Lower leg skin (tissue), 4 donors: ENCODE measurements around the gene ANKRD35. TPM values are rescaled to one million over a fixed set of nuclear protein-coding genes. Genes with fewer than 3 reads are reported as not detected.

Experiments used
- DNase-seq, 2 donors: peaks; one replicate each; pipeline ENCODE4 v3.0.0-alpha.2; 2019; ENCODE audit warnings: low spot score in 2 of 2
- H3K4me3 ChIP-seq: fragments of 200-600 bp; sonication (generic); 2 replicates; pipeline ENCODE4 v1.5.1; 2017; ENCODE audit warnings: mild to moderate bottlenecking, low read depth; ENCODE audit not compliant: poor library complexity, severe bottlenecking
- POLR2A ChIP-seq, 2 donors: fragments of 450-650 bp; IDR thresholded peaks; one replicate each; pipeline ENCODE4 v1.6.1; 2016 to 2017; ENCODE audit warnings: antibody characterized with exemption in 2 of 2, mild to moderate bottlenecking in 1 of 2, moderate library complexity in 1 of 2
- WGBS, 2 donors: methylation state at CpG; one replicate each; pipeline ENCODE4 v1.1.5; 2018; 5-methylcytosine and 5-hydroxymethylcytosine counted together
- intact Hi-C: fragments of 100-400 bp; cut with DNase I; formaldehyde crosslinking; loops from one replicate; pipeline ENCODE4 v1.15.0; 2023; ENCODE audit warnings: low total_unique reads
- total RNA-seq, 4 donors: library from RNA; depleted of rRNA; stranded (reverse); fragments of >200 nt; gene quantifications; one replicate each; pipeline ENCODE4 v1.1.0, GENCODE V29; 2016
- TF ChIP-seq, protein P1 (sequence below), 3 donors: fragments of 450-650 bp; IDR thresholded peaks; one replicate each; pipeline ENCODE4 v1.5.1; 2016; ENCODE audit warnings: antibody characterized with exemption in 3 of 3, mild to moderate bottlenecking in 3 of 3, moderate library complexity in 2 of 3

ANKRD35 gene
- total RNA-seq, 4 donors from 2014 or later = 32.2 to 68.6 (median 48.4) TPM

GRCh38 chr1:145857170-145857569 lies 28.5 kb downstream of the ANKRD35 start:
- DNase-seq = no peak
- 71 to 91% methylated on average over 4 of the region's 4 CpGs for WGBS, 2 donors
- no peak overlapping the region for H3K4me3 ChIP-seq
- TF ChIP-seq, protein P1, sequence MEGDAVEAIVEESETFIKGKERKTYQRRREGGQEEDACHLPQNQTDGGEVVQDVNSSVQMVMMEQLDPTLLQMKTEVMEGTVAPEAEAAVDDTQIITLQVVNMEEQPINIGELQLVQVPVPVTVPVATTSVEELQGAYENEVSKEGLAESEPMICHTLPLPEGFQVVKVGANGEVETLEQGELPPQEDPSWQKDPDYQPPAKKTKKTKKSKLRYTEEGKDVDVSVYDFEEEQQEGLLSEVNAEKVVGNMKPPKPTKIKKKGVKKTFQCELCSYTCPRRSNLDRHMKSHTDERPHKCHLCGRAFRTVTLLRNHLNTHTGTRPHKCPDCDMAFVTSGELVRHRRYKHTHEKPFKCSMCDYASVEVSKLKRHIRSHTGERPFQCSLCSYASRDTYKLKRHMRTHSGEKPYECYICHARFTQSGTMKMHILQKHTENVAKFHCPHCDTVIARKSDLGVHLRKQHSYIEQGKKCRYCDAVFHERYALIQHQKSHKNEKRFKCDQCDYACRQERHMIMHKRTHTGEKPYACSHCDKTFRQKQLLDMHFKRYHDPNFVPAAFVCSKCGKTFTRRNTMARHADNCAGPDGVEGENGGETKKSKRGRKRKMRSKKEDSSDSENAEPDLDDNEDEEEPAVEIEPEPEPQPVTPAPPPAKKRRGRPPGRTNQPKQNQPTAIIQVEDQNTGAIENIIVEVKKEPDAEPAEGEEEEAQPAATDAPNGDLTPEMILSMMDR (IDR thresholded peaks at IDR 0.05) = no peak
- no peak for TF ChIP-seq POLR2A (IDR thresholded peaks at IDR 0.05)
- intact Hi-C loops = no loop called here

DNA sequence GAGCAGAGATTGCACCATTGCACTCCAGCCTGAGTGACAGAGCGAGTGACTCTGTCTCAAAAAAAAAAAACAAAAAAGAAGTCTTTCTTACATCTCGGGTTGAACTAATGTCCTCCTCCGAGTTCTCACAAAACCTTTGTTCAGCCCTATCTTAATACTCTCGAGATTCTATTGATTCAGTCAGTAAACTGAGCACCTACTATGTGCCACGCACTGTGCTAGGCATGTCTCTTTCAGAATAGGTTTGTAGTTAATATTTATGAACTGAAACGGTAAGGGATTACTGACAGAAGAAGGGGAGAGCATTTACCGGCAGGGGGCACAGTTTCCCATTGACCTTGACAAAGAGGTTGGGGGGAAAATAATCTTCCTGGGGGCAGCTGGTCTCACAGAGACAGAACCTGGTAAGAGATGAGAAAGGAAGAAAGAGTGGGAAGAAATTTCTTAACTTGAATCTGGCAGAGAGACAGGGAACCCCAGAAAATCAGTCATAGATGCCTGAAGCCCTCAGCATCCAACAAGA lies 30.2 kb downstream of the ANKRD35 start:
- whole genome bisulfite sequencing, 2 donors = 85 to 90% methylated on average over 7 of the region's 7 CpGs
- TF ChIP-seq POLR2A (IDR thresholded peaks at IDR 0.05) = no peak
- TF ChIP-seq, protein P1 (IDR thresholded peaks at IDR 0.05) = no peak
- intact Hi-C loops = no loop called here
- DNase-seq = no peak
- H3K4me3 ChIP-seq = no peak overlapping the region

DNA sequence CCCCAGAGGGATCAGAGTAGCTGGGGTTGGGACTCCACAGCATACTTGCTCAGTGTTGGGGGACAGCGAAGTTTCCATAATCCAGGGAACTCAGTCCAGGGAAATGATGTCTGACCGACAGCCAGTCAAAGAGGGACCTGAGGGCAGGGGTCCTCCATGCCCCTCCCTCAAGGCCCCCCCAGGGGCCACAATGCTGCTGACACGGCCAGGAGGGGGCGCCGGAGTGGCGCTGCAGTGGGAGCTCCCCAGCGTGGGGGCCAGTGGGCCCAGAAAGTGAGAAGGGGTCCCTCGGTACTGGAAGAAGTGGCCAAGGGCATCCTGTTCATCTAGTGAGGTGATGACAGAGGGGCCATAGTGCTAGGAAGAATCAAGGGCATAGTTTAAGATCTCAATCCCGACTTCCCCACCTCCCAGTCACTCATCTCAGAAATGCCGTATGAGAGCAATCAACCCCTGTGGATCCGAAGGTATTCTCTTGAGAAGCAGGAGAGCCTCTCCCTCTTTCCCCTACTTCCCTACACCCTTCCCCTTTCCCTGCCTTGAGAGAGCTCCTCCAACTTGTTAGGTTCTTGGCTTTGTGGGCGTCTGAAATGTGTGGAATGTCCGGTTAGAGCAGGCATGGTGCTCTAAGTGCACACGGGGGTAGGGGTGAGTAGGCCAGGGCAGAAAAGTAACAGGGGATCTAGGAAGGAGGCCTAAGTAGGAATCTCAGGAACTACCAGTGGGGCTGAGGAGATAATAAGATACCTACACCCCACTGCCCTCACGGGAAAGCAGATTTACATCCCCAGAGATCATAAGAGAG lies 36.1 kb downstream of the ANKRD35 start:
- intact Hi-C loops = loop anchor here (5.0 kb wide), 2 partner anchors 58 to 163 kb away; no protein-coding TSS in a partner anchor

GRCh38 chr1:145847827-145848226 lies 37.8 kb downstream of the ANKRD35 start:
- intact Hi-C loops = loop anchor here (5.0 kb wide), 2 partner anchors 59 to 164 kb away; no protein-coding TSS in a partner anchor
- no peak for DNase-seq
- TF ChIP-seq, protein P1 (IDR thresholded peaks at IDR 0.05) = no peak
- no peak for TF ChIP-seq POLR2A (IDR thresholded peaks at IDR 0.05)
- H3K4me3 ChIP-seq = no peak overlapping the region
- 75 to 79% methylated on average over 3 of the region's 3 CpGs for WGBS, 2 donors

More for the DNA sequence above, 36.1 kb downstream of the ANKRD35 start:
- WGBS, 2 donors = 78 to 79% methylated on average over 14 to 15 of the region's 15 CpGs
- H3K4me3 ChIP-seq = no peak overlapping the region
- no peak for TF ChIP-seq POLR2A (IDR thresholded peaks at IDR 0.05)
- TF ChIP-seq, protein P1 (IDR thresholded peaks at IDR 0.05) = no peak
- DNase-seq = no peak

GRCh38 chr1:145846201-145846612 lies 39.5 kb downstream of the ANKRD35 start:
- TF ChIP-seq, protein P1 (IDR thresholded peaks at IDR 0.05) = no peak
- TF ChIP-seq POLR2A (IDR thresholded peaks at IDR 0.05) = no peak
- 47 to 53% methylated on average over 3 of the region's 3 CpGs for WGBS, 2 donors
- intact Hi-C loops = loop anchor here (5.0 kb wide), 2 partner anchors 61 to 166 kb away; no protein-coding TSS in a partner anchor
- no peak overlapping the region for H3K4me3 ChIP-seq
- no peak for DNase-seq
